ENCODE measurements around the gene CDH13. TPM values are rescaled to one million over a fixed set of nuclear protein-coding genes. Genes with fewer than 3 reads are reported as not detected.

Gene CDH13
- total RNA-seq, 2 donors from 2014 or later = 2.4 to 6.3 TPM

DNA sequence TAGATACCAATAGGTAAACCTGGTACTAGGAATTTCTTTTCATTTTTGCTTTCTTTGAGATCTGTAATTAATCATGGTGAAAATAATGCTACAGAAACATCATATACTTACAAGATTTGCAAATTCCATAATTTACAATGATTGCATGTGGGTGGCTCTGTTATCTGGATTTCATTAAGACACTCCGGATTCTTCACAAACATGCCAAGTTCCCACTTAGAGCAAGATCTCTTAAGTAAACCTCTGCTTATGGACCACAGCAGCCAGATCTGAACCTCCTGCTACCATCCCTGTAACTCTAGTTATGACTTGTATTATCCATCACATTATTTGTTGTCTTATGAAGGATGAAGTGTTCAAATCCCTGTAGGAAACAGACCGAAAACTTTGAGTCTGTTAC, 424.7 kb downstream of the CDH13 start:
- Histone ChIP-seq H3K9me3 (no peaks in the 10 kb centered on the region), H3K9ac (ENCODE audit: low read depth in 2 of 2, low read length in 2 of 2) (no peak overlapping the region), H3K4me3 (no peak overlapping the region), H3K27me3 (no peaks in the 10 kb centered on the region), H3K36me3 (no peaks in the 10 kb centered on the region), H3K4me1 (no peaks in the 10 kb centered on the region), H3K27ac (no peak overlapping the region)
- TF ChIP-seq, protein P1, sequence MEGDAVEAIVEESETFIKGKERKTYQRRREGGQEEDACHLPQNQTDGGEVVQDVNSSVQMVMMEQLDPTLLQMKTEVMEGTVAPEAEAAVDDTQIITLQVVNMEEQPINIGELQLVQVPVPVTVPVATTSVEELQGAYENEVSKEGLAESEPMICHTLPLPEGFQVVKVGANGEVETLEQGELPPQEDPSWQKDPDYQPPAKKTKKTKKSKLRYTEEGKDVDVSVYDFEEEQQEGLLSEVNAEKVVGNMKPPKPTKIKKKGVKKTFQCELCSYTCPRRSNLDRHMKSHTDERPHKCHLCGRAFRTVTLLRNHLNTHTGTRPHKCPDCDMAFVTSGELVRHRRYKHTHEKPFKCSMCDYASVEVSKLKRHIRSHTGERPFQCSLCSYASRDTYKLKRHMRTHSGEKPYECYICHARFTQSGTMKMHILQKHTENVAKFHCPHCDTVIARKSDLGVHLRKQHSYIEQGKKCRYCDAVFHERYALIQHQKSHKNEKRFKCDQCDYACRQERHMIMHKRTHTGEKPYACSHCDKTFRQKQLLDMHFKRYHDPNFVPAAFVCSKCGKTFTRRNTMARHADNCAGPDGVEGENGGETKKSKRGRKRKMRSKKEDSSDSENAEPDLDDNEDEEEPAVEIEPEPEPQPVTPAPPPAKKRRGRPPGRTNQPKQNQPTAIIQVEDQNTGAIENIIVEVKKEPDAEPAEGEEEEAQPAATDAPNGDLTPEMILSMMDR (IDR thresholded peaks at IDR 0.05) = no peak
- no peak for DNase-seq
- intact Hi-C loops (cut with DNase I) = no loop called here

DNA sequence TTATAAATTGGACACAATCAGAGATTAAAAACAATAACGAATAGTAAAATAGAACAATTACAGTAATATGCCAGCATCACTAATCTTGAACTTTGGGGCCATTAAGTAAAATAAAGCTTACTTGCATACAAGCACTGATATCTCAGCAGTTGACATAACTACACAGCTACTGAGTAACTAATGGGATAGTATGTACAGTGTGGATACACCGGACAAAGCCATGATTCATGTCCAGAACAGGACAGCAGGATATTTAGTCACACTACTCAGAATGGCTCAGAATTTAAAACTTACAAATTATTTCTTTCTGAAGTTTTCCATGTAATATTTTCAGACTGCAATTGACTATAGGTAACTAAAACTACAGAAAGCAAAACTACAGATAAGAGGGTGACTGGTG, 427.5 kb downstream of the CDH13 start:
- DNase-seq = no peak
- TF ChIP-seq, protein P1 (IDR thresholded peaks at IDR 0.05) = no peak
- no peaks in the 10 kb centered on the region for H3K4me1 ChIP-seq
- no peak overlapping the region for H3K4me3 ChIP-seq
- no peaks in the 10 kb centered on the region for H3K27me3 ChIP-seq
- no peaks in the 10 kb centered on the region for H3K36me3 ChIP-seq
- no peaks in the 10 kb centered on the region for H3K9me3 ChIP-seq
- no peak overlapping the region for H3K9ac ChIP-seq (ENCODE audit: low read depth in 2 of 2, low read length in 2 of 2)
- no peak overlapping the region for H3K27ac ChIP-seq
- intact Hi-C loops (cut with DNase I) = no loop called here

DNA sequence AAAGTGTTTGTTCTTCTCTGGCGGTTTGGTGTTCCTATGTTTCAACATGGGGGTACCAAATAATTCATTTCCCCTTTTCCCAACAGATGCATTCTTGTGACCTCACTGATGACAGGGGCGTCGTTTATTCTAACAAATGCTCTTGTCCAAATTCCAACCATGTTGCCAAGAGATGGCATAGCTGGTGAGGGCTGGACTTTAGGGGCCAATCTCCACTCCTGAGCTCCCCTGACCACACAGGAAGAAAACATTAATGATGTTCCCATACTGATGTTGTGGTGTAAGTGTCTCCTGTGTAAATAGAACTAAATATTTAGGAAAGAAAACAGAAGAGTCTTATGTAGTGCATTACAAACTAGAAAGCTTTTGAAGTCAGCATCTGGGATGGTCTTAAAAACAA, 431.6 kb downstream of the CDH13 start:
- Histone ChIP-seq H3K4me1 (no peaks in the 10 kb centered on the region), H3K36me3 (no peaks in the 10 kb centered on the region), H3K27ac (no peak overlapping the region), H3K9ac (ENCODE audit: low read depth in 2 of 2, low read length in 2 of 2) (no peak overlapping the region), H3K27me3 (no peaks in the 10 kb centered on the region), H3K9me3 (no peaks in the 10 kb centered on the region), H3K4me3 (no peak overlapping the region)
- DNase-seq = no peak
- intact Hi-C loops (cut with DNase I) = no loop called here
- TF ChIP-seq, protein P1 (IDR thresholded peaks at IDR 0.05) = no peak

DNA sequence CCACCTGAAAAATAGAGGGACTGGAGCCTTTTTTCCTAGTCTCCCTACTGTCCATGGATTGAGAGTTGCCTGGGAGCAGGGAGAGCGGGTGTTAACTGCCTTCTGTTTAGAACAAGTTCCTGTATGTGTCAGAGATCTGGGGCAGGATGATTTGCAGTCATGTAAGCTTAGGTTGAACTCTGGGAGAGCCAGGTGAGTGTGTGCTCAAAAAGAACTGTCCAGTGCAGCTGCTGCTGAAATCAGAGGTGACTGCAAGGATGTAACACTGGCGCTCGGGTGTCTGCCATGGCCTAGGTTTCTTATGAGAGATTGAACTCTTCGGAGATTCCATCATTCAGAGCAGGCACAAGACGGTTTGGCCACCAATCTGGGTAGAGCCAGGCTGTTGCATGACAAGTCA, 432.5 kb downstream of the CDH13 start:
- no peak overlapping the region for H3K9ac ChIP-seq (ENCODE audit: low read depth in 2 of 2, low read length in 2 of 2)
- H3K27me3 ChIP-seq = no peaks in the 10 kb centered on the region
- no peaks in the 10 kb centered on the region for H3K4me1 ChIP-seq
- H3K36me3 ChIP-seq = no peaks in the 10 kb centered on the region
- intact Hi-C loops (cut with DNase I) = no loop called here
- H3K27ac ChIP-seq = no peak overlapping the region
- TF ChIP-seq, protein P1 (IDR thresholded peaks at IDR 0.05) = no peak
- no peak overlapping the region for H3K4me3 ChIP-seq
- DNase-seq = no peak
- no peaks in the 10 kb centered on the region for H3K9me3 ChIP-seq

DNA sequence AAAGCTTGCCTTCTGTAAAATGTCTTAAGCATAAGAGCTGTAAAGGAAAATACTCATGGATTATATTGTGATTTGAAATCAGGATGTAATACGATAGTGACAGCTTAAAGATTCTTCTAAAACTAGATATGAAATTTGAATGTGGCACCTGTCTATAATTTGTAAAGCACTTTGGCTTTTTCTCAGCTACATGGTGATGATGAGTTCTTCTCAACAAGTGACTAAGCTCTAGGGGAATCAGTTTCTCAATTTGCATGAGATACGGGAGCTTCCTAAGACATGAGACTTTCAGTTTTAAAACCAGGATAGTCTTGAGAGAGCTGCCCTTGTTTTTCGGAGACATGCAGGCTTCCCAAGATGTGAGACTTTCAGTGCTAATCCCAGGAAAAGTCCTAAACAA, 439.2 kb downstream of the CDH13 start:
- TF ChIP-seq, protein P1 (IDR thresholded peaks at IDR 0.05) = no peak
- no peak overlapping the region for H3K27ac ChIP-seq
- no peaks in the 10 kb centered on the region for H3K36me3 ChIP-seq
- H3K4me1 ChIP-seq = no peaks in the 10 kb centered on the region
- intact Hi-C loops (cut with DNase I) = no loop called here
- H3K4me3 ChIP-seq = no peak overlapping the region
- no peaks in the 10 kb centered on the region for H3K9me3 ChIP-seq
- DNase-seq = no peak
- no peaks in the 10 kb centered on the region for H3K27me3 ChIP-seq
- no peak overlapping the region for H3K9ac ChIP-seq (ENCODE audit: low read depth in 2 of 2, low read length in 2 of 2)

DNA sequence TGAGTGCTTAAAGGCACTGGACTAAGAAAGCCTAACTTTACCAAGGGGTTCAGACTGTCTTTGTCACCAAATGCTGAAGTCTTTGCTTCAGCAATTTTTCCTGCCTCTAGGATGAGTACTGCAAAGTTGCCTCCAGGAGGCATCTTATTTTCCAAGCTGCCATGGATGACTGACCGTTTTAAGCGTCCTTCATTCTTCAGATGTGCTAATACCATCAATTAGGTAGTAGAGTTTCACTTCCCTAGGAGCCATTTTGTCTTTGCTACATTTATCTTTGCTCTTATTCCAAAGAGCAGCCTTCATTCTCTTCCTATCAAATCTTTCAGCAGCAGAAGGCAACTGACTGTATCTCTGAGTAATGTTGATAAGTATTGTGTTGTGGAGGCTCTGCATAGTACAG, 440.1 kb downstream of the CDH13 start:
- H3K9ac ChIP-seq (ENCODE audit: low read depth in 2 of 2, low read length in 2 of 2) = no peak overlapping the region
- TF ChIP-seq, protein P1 (IDR thresholded peaks at IDR 0.05) = no peak
- no peak overlapping the region for H3K4me3 ChIP-seq
- no peaks in the 10 kb centered on the region for H3K27me3 ChIP-seq
- H3K36me3 ChIP-seq = no peaks in the 10 kb centered on the region
- no peak for DNase-seq
- H3K9me3 ChIP-seq = no peaks in the 10 kb centered on the region
- H3K27ac ChIP-seq = no peak overlapping the region
- intact Hi-C loops (cut with DNase I) = no loop called here
- no peaks in the 10 kb centered on the region for H3K4me1 ChIP-seq
